Measurements from ENCODE around the gene TPK1. TPM values are rescaled to one million over a fixed set of nuclear protein-coding genes. Genes with fewer than 3 reads are reported as not detected.
"Not testable (repeated sequence)": the region's sequence is repeated elsewhere in the genome, so short reads cannot be mapped to it uniquely, and the experiment has no call there.

Gene TPK1
- total RNA-seq, 1 donor from 2014 or later: 2.2 TPM

DNA sequence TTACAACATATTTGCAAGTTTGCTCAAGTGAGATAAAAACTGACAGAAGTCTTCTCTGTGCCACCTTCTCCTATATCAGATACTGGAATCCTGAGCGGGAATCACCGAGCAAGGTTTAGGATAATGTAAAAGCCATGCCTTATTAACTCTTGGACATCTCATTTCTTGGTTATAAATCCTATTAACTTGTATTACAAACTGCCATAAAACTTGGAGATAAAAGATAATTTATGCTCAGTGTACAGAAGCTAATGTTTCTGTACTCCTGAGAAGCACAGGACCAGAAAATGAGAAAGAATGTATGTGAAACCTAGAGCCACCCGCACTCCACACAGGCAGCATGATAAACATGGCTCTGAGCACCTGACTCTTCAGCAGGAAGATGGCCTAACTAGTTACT lies 251.1 kb downstream of the TPK1 start:
- Mint-ChIP-seq H3K4me3 (ENCODE audit: low read depth) (no peak overlapping the region), H3K4me1 (ENCODE audit: low read depth) (no peaks in the 10 kb centered on the region), H3K27me3 (no peaks in the 10 kb centered on the region), H3K9me3 (ENCODE audit: low read depth) (no peaks in the 10 kb centered on the region), H3K27ac (no peak overlapping the region), H3K36me3 (ENCODE audit: insufficient read depth) (no peaks in the 10 kb centered on the region)
- DNase-seq (ENCODE audit: low spot score, unreplicated experiment): no peak
- TF ChIP-seq, protein P1, sequence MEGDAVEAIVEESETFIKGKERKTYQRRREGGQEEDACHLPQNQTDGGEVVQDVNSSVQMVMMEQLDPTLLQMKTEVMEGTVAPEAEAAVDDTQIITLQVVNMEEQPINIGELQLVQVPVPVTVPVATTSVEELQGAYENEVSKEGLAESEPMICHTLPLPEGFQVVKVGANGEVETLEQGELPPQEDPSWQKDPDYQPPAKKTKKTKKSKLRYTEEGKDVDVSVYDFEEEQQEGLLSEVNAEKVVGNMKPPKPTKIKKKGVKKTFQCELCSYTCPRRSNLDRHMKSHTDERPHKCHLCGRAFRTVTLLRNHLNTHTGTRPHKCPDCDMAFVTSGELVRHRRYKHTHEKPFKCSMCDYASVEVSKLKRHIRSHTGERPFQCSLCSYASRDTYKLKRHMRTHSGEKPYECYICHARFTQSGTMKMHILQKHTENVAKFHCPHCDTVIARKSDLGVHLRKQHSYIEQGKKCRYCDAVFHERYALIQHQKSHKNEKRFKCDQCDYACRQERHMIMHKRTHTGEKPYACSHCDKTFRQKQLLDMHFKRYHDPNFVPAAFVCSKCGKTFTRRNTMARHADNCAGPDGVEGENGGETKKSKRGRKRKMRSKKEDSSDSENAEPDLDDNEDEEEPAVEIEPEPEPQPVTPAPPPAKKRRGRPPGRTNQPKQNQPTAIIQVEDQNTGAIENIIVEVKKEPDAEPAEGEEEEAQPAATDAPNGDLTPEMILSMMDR (IDR thresholded peaks at IDR 0.05; ENCODE audit: unreplicated experiment): no peak

DNA sequence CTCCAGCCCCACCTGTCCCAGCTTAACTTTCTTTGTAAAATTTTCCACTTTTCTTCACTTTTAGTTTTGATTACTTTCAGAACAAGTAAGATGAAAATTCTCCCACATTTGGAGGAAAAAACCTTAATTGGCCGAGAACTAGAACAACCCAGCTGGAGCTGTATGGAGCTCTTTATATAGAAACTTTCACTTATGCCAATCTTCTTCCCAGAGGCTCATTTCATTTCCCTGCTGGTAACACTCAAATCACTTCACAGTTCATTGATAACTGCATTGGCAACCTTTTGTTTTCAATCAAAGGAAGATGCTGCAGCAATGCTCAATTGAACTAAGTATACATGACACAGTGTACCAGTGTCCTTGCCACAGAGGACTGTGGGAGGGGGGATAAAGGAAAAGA lies 256.2 kb downstream of the TPK1 start:
- no peak for DNase-seq (ENCODE audit: low spot score, unreplicated experiment)
- TF ChIP-seq, protein P1 (IDR thresholded peaks at IDR 0.05; ENCODE audit: unreplicated experiment): no peak
- Mint-ChIP-seq H3K9me3 (ENCODE audit: low read depth) (no peaks in the 10 kb centered on the region), H3K4me3 (ENCODE audit: low read depth) (no peak overlapping the region), H3K36me3 (ENCODE audit: insufficient read depth) (no peaks in the 10 kb centered on the region), H3K27me3 (no peaks in the 10 kb centered on the region), H3K27ac (no peak overlapping the region), H3K4me1 (ENCODE audit: low read depth) (no peaks in the 10 kb centered on the region)

DNA sequence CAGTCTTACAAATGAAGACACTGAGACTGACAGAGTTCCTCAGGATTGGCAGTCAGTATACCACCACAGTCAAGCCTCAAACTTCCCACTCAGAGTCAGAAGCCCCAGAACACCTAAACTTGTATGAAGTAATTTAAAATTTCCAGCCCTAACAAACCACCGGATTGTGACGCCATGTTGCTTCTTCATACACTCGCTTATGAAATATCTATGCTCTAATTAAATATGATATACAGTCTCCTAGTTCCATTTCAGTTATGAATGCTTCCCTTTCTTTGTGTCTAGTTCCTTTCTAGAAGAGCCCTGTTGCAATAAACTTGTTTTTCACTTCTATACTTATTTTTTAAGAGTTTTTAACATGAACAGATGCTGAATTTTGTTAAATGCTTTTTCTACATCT lies 260.4 kb downstream of the TPK1 start:
- TF ChIP-seq, protein P1 (IDR thresholded peaks at IDR 0.05; ENCODE audit: unreplicated experiment): no peak
- Mint-ChIP-seq H3K27ac (no peak overlapping the region), H3K9me3 (ENCODE audit: low read depth) (peaks cover 3% of the 10 kb centered on the region), H3K4me1 (ENCODE audit: low read depth) (no peaks in the 10 kb centered on the region), H3K4me3 (ENCODE audit: low read depth) (no peak overlapping the region), H3K27me3 (no peaks in the 10 kb centered on the region), H3K36me3 (ENCODE audit: insufficient read depth) (no peaks in the 10 kb centered on the region)
- DNase-seq (ENCODE audit: low spot score, unreplicated experiment): no peak

DNA sequence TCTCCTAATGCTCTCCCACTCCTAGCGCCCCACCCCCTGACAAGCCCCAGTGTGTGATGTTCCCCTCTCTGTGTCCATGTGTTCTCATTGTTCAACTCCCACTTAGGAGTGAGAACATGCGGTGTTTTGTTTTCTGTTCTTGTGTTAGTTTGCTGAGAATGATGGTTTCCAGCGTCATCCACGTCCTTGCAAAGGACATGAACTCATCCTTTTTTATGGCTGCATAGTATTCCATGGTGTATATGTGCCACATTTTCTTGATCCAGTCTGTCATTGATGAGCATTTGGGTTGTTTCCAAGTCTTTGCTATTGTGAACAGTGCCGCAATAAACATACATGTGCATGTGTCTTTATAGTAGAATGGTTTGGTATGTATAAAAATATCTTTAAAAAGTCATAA lies 261.1 kb downstream of the TPK1 start:
- not testable (repeated sequence) for DNase-seq (ENCODE audit: low spot score, unreplicated experiment); H3K36me3 Mint-ChIP-seq (ENCODE audit: insufficient read depth); H3K27me3 Mint-ChIP-seq; H3K4me3 Mint-ChIP-seq (ENCODE audit: low read depth); H3K27ac Mint-ChIP-seq; H3K9me3 Mint-ChIP-seq (ENCODE audit: low read depth); H3K4me1 Mint-ChIP-seq (ENCODE audit: low read depth)

DNA sequence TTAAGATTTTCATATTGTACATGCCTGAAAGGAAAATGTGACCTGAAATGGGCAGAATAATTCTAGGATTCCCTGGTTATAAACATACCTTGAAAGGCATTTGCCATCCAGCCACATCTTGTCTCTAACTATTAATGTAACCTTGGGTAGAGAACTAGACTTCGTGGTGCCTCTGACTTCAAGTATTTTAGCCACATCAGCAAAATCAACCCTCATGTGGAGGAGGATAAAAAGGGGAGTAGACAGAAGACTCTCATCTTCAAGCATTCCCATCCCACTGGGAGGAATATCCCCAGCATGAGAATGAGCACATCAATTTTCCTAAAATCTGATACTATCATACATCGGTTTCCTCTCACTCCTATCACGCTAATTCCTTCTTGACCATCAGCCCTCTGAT lies 267.6 kb downstream of the TPK1 start:
- H3K4me3 Mint-ChIP-seq (ENCODE audit: low read depth): no peak overlapping the region
- H3K36me3 Mint-ChIP-seq (ENCODE audit: insufficient read depth): no peaks in the 10 kb centered on the region
- DNase-seq (ENCODE audit: low spot score, unreplicated experiment): no peak
- TF ChIP-seq, protein P1 (IDR thresholded peaks at IDR 0.05; ENCODE audit: unreplicated experiment): no peak
- no peaks in the 10 kb centered on the region for H3K9me3 Mint-ChIP-seq (ENCODE audit: low read depth)
- no peaks in the 10 kb centered on the region for H3K27me3 Mint-ChIP-seq
- no peak overlapping the region for H3K27ac Mint-ChIP-seq
- H3K4me1 Mint-ChIP-seq (ENCODE audit: low read depth): no peaks in the 10 kb centered on the region

DNA sequence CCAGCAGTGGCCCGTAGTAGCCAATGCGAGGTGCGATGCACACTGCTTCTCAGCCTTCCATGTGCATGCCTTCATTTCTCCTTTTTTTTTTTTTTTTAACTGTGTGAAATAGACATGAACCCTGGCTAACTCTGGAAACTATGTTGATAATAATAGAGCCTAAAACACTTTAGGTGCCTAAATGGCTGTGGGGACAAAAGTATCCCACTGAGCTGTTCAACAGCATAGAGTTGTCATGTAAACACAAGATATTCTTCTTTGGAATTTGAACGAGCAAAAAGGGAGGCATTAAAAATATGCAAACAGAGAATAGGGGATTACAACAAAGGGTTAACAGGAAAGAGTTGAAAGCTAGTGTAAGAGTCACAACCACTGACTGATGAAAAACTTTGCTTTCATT lies 270.3 kb downstream of the TPK1 start:
- H3K27me3 Mint-ChIP-seq: no peaks in the 10 kb centered on the region

More for the DNA sequence above, 270.3 kb downstream of the TPK1 start:
- peaks cover under 1% of the 10 kb centered on the region for H3K9me3 Mint-ChIP-seq (ENCODE audit: low read depth)
- H3K36me3 Mint-ChIP-seq (ENCODE audit: insufficient read depth): no peaks in the 10 kb centered on the region
- no peak for DNase-seq (ENCODE audit: low spot score, unreplicated experiment)
- H3K4me3 Mint-ChIP-seq (ENCODE audit: low read depth): no peak overlapping the region
- TF ChIP-seq, protein P1 (IDR thresholded peaks at IDR 0.05; ENCODE audit: unreplicated experiment): no peak
- H3K27ac Mint-ChIP-seq: no peak overlapping the region
- no peaks in the 10 kb centered on the region for H3K4me1 Mint-ChIP-seq (ENCODE audit: low read depth)
